COLO668 (cell line): ENCODE data around the gene SPEG.
A peak's percentile ranks its signal among the peaks of the same experiment; 100 is the strongest.
"Not testable (repeated sequence)": the region's sequence is repeated elsewhere in the genome, so short reads cannot be mapped to it uniquely, and the experiment has no call there.

ENCODE experiments used
- DNase-seq: peaks from one replicate; lab custom pipeline; 2025; ENCODE audit not compliant: unreplicated experiment; lab: John Stamatoyannopoulos, UW

SPEG gene

DNA sequence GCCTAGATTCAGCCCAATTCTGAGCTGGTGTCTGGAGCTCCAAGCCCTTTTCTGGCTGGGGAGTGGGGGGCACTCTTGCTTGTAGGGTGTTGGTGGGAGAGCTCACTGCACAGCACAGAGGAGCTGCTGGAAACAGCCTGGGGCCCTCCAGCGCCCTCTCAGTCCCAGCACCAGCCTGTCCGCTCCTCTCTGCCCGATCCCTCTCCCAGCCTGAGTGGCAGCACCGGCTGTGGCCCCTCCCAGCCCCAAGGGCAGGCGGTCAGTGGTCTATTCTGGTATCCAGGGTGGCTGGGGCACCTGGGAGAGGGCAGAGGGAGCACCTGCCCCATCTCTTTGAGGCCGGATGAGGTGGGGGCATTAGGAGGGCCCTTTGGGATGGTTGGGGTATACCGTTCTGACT lies 29.7 kb upstream of the SPEG start:
- no peak for DNase-seq

DNA sequence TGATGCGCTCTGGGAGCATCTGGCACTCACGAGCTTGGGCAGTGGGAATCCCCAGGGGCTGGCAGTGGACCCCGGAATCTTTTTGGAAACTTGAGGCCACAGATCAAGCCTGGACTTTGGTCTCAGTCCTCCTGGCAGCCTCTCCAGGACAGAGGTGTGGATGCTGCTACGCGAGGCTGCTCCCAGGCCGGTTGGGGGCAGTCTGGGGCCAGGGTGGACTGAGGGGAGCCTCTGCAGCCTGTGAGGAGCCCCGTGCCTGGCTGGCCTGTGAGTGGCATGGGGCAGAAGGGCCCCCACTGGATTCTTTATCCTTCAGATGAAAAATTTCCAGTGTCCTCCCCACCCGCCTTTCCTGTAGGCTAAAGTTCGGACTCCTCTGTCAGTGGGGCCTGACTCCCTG lies 29.2 kb upstream of the SPEG start:
- no peak for DNase-seq

DNA sequence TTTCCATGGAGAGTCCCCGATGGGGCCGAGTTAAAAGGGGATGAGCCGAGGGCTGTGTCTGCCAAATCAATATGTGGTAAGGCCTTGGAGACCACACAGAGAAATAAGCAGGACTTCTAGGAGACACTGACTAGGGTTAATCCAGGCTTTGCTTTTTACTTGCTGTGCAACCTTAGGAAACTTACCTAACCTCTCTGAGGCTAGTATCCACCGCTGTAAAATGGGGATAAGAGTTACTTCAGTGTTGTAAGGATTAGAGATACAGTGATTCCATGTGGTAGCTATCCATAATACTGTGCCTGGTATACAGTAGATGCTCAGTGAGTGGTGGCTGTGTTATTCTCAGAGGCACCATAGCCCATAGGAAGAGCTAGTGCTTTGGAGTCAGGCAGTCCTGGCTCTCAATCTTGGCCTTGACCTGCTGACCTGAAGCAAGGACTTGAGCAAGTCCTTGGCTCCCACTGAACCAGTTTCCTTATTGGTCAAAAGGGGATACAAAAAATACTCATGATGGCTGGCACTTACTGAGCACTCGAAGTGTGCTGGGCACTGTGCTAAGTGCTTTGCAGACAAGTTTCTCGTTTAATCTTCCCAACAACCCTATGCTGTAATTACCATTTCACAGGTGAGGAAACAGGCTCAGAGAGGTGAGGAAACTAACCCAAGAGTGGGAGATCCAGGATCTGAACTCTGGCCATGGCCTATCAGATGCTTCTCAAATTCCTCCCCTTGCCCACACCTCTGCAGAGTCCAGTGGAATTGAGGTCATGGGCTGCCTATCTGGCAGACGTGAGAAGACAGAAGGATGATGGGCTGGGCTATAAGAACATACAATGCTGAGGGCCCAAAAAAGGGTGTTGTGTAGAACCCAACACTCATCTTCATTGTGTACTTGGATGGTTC lies 28.4 kb upstream of the SPEG start:
- no peak for DNase-seq

DNA sequence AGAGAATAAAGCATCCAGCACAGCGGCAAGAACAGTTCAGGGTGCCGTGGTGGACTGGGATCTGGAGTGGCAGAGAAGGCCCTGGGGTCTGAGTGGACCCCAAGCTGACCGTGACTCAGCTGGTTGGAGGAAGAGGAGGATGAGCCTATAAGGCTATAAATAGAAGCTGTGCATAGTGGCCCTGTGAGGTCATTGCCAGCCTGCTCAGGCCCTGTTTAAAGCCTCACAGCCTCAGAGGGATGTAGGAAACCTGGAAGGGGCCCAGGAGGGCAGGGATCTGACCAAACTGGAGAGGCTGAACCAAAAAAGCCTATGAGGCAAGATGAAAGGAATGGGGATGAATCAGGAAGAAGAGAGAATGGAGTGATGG lies 27.8 kb upstream of the SPEG start:
- DNase-seq = no peak

DNA sequence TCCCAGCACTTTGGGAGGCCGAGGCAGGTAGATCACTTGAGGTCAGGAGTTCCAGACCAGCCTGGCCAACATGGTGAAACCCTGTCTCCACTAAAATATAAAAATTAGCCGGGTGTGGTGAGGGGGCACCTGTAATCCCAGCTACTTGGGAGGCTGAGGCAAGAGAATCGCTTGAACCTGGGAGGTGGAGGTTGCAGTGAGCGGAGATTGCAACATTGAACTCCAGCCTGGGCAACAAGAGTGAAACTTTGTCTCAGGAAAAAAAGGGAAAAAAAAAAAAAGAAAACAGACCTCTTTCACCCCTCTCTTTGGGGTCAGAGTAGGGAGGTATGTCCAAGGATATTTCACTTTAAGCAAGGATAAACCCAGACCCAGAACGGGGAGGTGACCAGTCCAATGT lies 27.3 kb upstream of the SPEG start:
- DNase-seq = not testable (repeated sequence)

DNA sequence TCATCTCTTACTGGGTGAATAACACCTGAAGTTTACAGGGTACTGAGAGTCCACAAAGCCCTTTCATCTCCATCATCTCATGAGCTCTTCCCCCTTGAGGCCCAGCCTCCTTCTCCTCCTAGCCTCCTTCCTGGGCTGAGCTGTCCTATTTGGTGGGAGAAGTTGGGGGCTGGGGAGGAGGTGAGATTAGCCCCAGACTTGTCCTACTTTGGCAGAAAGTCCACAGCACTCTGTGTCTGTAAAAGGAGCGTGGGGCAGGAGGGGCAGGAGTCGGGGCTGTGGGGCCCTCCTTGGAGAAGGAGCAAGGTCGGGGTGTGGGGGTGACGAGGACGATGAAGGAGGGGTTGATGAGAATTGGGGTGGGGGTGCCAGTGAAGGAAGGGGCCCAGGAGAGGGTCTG lies 26.4 kb upstream of the SPEG start:
- no peak for DNase-seq

DNA sequence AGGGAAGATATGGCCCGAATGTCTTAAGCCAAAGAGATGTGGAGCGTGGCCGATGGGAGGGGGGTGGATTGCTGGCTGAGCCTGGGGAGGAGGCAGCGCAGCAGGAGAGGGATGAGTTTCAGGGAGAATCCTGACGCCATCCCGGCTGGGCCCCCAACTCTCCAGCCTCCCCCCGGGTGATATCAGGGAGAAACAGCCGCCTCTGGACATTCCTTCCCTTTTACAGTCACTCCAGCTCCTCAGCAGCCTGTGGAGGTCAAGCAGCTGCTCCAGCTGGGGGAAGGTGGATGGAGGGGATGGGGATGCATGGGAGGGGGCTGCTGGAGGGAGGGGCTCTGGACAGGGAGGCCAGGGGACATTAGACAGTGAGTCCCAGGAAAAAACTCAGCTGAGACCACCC lies 26.0 kb upstream of the SPEG start:
- DNase-seq = no peak

DNA sequence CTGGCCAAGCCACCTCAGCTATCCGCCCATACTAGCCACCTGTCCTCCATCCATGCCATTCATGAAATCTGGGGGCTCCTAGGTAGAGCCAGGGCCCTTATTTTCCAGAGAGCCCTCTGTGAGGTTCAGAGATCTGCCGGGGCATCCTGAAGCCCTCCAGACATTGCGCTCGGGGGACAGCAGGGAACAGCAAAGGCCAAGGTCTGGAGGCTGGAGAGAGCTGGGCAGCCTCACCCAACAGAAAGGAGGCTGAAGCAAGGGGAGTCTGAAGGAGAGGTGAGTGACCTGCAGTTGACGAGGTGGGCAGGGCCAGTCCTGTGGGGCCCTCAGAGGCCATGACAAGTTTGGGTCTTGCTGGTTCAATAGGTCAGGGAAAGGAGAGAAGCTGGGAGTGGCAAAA lies 25.0 kb upstream of the SPEG start:
- DNase-seq = no peak

DNA sequence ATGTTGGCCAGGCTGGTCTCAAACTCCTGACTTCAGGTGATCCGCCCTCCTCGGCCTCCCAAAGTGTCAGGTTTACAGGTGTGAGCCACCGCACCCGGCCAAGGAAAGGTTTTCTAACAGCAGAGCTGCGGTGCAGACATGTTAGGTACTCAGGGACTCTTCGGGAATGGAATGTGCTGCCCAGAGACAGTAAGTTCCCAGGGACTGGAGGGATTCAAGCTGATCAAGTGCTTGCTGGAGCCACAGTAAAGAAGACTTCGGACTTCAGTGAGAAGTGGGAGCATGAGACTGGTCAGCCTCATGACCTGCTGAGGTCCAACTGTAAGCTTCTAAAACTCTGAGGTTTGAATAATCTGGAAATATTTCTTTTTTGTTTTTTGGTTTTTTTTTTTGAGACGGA lies 24.3 kb upstream of the SPEG start:
- no peak for DNase-seq

DNA sequence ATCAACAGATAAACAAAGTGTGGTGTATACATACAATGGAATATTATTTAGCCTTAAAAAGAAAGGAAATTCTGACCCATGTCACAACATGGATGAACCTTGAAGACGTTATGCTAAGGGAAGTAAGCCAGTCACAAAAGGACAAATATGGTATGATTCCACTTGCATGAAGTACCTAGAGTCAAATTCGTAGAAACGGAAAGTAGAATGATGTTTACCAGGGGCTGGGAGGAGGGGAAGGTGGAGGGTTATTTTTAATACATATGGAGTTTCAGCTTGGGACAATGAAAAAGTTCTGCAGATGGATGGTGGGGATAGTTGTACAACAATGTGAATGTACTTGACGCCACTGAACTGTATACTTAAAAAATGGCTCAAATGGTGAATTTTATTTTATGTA lies 19.8 kb upstream of the SPEG start:
- no peak for DNase-seq

DNA sequence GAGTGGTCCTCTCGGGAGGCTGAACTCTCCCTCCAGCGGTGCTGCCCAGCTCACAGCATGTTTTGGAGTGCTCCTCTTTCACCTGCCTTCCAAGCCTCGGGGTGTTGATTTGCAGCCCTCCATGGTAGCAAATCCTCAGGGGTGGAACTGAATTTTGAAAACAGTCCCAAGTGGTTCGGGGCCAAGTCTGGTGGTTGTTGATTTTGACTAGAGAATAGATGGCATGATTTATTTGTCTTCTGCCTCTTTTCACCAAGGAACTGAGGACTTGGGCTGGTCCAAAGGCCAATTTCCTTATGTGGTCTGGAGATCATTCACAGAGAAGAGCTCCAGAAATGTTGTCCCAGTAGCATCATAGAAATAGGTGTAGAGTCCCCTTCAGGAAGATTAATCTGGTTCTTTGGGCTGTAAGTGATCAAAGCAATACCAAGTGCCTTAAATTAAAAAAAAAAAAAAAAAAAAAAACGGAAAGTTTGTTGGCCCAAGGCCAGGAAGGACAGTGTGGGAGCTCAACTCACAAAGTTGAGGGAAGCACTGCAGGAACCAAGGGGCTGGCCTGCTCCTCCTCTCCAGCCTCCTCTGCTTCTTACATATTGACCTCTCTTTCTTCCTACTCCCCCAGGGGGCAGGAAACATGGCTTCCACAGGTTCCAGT lies 18.9 kb upstream of the SPEG start:
- DNase-seq = no peak

DNA sequence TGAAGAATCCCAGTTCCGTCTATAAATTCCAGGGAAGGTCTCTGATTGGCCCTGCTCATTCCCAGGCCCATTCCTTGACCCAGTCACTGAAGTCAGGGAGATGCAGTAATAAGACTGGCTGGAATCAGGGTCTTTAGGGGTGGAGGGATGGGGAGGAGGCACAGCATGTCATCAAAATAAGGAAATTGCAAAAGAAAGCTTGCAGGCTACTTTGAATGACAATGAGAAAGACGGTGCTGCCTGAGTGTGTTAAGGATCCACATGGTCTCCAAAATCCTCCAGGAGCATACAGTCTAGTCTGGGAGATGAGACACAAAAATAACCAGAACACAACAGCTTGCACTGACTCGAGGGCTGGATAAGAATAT lies 18.4 kb upstream of the SPEG start:
- no peak for DNase-seq

DNA sequence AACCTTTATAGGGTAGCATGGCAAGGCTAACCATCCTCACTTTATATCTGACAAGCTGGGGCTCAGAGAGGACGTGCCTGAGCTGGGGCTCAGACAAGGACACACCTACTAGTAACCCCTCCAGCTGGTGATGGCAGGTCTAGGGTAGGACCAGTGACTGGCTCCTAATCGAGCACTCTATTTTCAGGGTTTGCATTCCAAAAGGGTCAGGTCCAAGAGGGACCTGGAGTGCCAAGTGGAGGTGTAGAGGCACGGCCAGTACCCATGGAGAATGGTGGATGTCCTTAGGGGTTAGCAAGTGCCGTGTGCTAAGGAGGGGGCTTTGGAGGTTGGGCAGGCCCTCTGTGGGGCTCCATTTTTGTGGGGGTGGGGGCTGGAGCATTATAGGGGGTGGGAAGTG lies 17.7 kb upstream of the SPEG start:
- DNase-seq = no peak

DNA sequence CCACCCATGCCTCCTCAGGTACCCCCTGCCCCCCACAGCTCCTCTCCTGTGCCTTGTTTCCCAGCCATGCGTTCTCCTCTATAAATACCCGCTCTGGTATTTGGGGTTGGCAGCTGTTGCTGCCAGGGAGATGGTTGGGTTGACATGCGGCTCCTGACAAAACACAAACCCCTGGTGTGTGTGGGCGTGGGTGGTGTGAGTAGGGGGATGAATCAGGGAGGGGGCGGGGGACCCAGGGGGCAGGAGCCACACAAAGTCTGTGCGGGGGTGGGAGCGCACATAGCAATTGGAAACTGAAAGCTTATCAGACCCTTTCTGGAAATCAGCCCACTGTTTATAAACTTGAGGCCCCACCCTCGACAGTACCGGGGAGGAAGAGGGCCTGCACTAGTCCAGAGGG lies 17.3 kb upstream of the SPEG start:
- no peak for DNase-seq

DNA sequence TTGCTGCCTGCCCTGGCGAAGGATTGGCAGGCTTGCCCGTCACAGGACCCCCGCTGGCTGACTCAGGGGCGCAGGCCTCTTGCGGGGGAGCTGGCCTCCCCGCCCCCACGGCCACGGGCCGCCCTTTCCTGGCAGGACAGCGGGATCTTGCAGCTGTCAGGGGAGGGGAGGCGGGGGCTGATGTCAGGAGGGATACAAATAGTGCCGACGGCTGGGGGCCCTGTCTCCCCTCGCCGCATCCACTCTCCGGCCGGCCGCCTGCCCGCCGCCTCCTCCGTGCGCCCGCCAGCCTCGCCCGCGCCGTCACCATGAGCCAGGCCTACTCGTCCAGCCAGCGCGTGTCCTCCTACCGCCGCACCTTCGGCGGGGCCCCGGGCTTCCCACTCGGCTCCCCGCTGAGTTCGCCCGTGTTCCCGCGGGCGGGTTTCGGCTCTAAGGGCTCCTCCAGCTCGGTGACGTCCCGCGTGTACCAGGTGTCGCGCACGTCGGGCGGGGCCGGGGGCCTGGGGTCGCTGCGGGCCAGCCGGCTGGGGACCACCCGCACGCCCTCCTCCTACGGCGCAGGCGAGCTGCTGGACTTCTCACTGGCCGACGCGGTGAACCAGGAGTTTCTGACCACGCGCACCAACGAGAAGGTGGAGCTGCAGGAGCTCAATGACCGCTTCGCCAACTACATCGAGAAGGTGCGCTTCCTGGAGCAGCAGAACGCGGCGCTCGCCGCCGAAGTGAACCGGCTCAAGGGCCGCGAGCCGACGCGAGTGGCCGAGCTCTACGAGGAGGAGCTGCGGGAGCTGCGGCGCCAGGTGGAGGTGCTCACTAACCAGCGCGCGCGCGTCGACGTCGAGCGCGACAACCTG lies 16.3 kb upstream of the SPEG start, which contains the start of gene DES:
Gene DES (plus strand): TSS at position 223 of the 857 bp plus-strand sequence. CDS start 86 bp downstream, at position 309.
- peak; percentile 64 for DNase-seq

DNA sequence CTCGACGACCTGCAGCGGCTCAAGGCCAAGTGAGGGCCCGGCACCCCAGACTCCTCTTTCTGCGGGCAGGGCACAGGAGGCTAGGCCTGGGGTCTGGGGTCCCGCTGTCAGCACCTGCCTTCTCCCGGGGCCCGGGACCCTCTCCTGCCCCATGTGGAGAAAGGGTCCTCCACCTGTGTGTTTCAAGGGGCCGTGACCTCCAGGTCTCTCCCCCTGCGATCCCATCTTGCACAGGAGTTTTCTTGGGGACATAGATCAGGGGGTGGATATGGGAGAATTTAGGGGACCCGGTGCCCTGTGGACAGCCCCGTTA lies 15.7 kb upstream of the SPEG start:
- no peak for DNase-seq

DNA sequence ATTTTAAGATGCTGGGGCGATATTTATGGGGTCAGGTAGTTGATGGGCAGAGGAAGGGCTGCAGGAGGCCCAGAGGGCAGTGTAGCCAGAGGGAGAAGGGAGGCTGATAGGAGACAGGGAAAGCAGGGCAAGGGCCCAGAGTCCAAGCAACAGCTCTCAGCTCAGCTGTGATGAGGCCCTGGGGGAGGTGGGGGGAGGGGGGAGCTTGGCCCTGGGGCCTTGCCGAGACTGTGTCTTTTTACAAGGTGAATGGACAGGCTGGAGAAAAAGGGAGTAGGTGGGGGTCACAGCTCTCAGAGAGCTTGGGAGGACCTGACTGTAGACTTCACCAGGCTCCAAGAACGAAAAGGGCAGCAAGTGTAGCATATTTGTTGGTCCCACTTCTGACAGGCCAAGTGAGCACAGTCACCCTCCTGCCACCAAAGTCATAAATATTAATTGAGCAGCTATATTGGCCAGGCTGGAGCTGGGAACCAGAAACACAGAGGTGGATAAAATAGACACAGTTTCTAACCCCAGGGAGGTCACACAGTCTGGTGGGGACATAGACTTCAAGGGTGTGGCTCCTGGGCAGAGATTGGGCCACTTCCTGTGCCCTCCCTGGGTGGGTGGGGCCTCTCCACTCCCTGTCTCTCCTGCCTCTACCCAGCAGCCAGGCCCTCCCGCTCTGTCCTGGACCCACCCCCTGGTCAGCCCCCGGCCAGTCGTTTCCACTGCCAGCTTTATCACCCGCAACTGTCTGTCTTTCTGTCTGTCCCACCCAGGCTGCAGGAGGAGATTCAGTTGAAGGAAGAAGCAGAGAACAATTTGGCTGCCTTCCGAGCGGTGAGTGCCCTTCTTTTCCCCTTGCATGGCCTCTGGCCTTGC lies 15.1 kb upstream of the SPEG start:
- no peak for DNase-seq

DNA sequence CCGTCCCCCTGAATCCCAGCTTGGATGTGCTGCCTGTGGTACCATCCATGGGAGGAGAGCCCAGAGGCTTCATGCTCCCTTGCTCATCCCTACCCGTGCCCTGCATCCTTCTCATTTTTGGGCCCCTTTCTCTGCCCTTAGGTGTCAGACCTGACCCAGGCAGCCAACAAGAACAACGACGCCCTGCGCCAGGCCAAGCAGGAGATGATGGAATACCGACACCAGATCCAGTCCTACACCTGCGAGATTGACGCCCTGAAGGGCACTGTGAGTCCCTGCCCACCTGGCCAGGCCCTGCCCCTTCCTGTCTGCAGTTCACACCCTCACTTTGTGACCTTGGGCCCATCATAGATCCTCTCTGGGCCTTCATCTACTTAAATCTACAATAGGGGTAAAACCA lies 14.0 kb upstream of the SPEG start:
- no peak for DNase-seq

DNA sequence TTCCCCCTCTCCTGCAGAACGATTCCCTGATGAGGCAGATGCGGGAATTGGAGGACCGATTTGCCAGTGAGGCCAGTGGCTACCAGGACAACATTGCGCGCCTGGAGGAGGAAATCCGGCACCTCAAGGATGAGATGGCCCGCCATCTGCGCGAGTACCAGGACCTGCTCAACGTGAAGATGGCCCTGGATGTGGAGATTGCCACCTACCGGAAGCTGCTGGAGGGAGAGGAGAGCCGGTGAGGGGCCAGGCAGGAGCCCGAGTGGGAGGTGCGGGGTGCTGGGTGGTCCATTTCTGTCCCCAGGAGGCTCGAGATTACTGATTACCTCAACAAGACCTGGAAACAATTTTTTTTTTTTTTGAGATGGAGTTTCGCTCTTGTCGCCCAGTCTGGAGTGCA lies 13.3 kb upstream of the SPEG start:
- DNase-seq = no peak

DNA sequence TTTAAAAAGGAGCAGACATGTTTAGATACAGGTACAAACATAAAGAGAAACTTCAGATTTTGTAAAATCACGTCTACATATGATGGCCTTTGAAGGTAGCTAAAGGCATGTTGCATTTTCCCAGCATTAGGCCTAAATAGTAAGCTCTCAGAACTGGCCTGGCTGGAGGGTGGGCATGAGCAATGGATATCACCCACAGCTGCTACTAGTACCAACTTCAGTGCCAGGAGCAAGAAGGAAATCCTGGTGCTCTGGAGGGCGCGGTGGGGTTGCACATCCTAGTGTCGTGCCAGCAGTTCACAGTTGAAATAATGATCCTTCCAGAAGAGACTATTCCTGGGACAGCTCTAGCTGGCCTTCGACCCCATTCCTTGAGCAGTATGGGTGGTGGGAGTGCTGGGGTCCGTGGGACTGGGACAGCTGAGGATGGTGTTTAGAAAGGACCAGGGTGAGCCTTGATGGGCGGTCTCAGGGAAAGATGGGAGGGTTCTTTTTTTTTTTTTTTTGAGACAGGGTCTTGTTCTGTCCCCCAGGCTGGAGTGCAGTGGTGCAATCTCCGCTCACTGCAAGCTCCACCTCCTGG lies 11.6 kb upstream of the SPEG start:
- DNase-seq = no peak
